Measurements from ENCODE around the gene WNK4. TPM values are rescaled to one million over a fixed set of nuclear protein-coding genes. Genes with fewer than 3 reads are reported as not detected.
A peak's percentile ranks its signal among the peaks of the same experiment; 100 is the strongest.

Gene WNK4
- total and polyA plus RNA-seq, 5 experiments from 2014 or later, result 0.09 to 0.62 (median 0.27) TPM; not detected in 2

DNA sequence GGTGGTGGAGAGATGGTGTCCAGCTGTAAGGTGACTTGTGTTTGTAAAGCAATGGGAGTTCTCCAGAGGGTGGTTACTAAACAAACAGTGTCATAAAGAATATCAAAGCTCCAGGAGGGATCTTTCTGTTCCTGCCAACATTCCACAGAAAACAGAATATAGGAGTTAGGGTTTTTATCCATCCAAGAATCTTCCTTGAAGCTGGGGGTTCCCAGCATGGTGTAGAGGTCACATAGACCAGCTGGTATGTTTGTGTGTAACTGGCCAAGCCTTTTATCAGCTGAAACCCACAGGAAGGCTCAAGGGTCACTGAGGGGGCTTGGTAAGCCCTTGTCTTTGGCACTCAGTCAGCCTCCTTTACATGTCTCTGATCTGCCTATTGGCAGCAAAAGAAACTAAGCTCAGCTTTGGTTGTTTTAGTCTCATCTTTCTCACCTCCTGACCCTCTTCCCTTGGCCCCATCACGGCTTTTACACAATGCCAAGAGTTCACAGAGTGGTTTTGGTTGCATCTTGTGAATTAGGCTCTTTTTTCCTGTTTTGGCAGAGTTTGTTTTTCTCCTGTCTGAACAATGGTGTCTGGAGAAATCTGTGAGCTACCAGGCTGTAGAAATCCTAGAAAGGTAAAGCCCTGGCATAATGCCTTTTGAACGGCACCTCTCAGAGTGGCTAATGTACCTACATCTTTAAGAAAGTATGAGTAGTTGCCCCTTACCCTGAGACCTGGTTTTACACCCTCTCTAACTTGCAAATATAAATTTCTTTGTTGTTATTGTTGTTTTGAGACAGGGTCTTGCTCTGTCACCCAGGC is 22.9 kb downstream of the WNK4 start:
- POLR2A ChIA-PET, result interaction anchor here (0.5 to 1.1 kb wide), 2 partner anchors 21 to 903 kb away, joined by 3 to 4 read pairs; partner anchors contain the start of gene BECN1
- ATAC-seq (no peak), DNase-seq (no peak)
- H3K4me1 Mint-ChIP-seq, result peaks cover 6 to 7% (median 7%) of the 10 kb centered on the region in 4 donors
- no peak overlapping the region for H3K27ac Mint-ChIP-seq
- no peaks in the 10 kb centered on the region for H3K9me3 Mint-ChIP-seq
- H3K36me3 Mint-ChIP-seq, result no peaks in the 10 kb centered on the region
- H3K4me3 Mint-ChIP-seq, result no peak overlapping the region
- H3K27me3 Mint-ChIP-seq, result no peaks in the 10 kb centered on the region

DNA sequence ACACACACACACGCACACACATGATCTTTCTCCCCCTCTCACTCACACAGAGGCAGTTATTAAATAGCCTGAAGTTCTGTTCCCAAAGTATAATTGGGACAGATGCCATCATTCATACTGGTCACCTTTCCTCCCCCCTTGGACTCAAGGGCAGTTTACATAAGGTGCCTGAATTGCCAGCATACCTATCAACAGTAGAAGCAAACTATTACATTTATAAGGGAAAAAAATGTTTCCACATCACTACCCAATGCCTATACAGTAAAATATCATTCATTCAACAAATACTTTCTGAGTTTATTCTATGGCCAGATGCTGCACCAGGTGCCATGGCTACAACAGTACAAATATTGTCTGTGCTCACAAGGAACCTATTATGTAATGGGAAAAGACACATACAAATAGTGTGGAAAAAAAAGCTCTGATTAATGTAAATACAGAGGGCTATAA is 24.5 kb downstream of the WNK4 start:
- no peaks in the 10 kb centered on the region for H3K9me3 Mint-ChIP-seq
- peaks cover 0 to 2% (median 0%) of the 10 kb centered on the region in 4 donors for H3K4me1 Mint-ChIP-seq
- H3K27ac Mint-ChIP-seq, result peak overlapping the region in 2 of 10 donors; percentile 52 to 76
- peak overlapping the region in 1 of 10 donors; percentile 50 for H3K4me3 Mint-ChIP-seq
- POLR2A ChIA-PET, result no interaction called here
- DNase-seq (no peak), ATAC-seq (no peak)
- H3K27me3 Mint-ChIP-seq, result no peaks in the 10 kb centered on the region
- H3K36me3 Mint-ChIP-seq, result peaks cover 0 to 11% (median 0%) of the 10 kb centered on the region in 3 donors

DNA sequence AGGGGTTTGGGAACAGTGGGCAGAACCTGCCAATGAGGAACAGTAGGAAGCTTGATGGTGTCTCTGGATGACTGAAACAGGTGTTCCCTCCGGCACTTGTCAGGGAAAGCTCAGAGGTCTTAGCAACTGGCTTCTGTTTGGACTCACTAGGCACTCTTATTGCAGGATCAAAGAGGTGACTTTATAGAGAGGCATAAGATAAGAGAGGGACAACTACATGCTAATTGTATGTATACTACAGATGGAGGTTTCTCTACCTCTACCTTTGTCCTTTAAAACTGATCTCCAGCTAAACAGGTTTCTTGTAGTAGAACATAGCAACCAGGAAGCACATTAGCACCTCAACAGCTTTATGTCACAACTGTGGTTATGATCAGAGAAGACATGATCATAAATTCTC is 25.8 kb downstream of the WNK4 start:
- Mint-ChIP-seq H3K27me3 (no peaks in the 10 kb centered on the region), H3K4me1 (no peaks in the 10 kb centered on the region), H3K27ac (peak overlapping the region in 2 of 10 donors; percentile 12 to 59), H3K9me3 (no peaks in the 10 kb centered on the region), H3K4me3 (no peak overlapping the region), H3K36me3 (peaks cover 4 to 23% (median 4%) of the 10 kb centered on the region in 3 donors)
- DNase-seq, result no peak
- POLR2A ChIA-PET, result interaction anchor here (0.6 to 0.7 kb wide), 2 partner anchors 272 to 742 kb away, joined by 3 read pairs; no protein-coding TSS in a partner anchor
- no peak for ATAC-seq

DNA sequence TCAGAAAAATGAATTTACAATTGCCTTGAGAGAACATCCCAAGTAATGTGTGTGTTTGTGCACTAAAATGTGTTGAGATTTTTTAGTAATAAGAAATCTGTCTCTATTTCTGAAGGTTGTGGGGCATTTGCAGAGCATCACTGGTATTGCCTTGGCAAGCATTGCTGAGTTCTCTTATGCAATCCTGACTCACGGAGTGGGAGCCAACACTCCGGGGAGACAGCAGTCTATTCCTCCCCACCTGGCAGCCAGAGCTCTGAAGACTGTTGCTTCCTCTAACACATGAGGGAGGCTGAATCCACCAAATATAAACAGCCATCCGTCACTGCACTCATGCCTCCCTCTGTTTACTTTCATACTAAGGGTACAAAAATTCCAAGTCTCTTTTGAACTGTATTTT is 28.8 kb downstream of the WNK4 start:
- DNase-seq, result no peak

DNA sequence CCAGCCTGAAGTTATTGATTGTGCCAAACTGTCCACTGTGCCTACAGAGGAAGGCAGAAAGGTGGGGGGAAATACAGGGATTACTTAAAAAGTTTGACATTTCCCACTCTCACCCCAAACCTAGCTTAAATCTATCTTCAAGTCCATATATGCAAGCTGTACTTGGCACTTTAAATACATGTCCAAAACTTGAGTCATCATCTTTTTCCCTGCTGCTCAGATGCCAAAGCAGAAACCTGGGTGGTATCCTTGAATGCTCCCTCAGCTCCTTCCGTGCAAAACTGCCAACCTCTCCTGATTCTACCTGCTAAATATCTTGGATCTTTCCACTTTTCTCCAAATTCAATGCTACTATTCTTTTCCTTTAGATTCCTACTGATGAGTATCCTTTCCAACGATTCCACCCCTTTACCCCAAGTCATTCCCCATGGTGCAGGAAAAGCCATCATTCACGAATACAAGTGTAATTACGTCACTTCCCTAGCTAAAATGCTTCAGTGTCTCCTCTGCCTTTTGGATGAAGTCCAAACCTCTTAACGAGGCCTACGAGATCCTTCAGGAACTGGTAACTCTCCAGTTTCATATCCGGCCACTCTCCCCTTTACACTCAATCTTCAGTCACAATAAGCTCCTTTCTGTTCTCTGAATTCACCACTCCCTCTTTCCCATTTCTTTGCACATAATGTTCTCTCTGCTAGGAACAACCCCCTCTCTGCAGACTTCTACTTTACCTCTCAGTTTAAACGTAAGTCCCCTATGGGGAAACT is 34.4 kb downstream of the WNK4 start:
- Mint-ChIP-seq H3K4me1 (peaks cover 0 to 10% (median 4%) of the 10 kb centered on the region in 4 donors), H3K27me3 (no peaks in the 10 kb centered on the region), H3K36me3 (peaks cover 19 to 93% (median 38%) of the 10 kb centered on the region in 3 donors), H3K27ac (peak overlapping the region in 1 of 10 donors; percentile 74), H3K4me3 (no peak overlapping the region), H3K9me3 (no peaks in the 10 kb centered on the region)
- DNase-seq (no peak), ATAC-seq (no peak)
- POLR2A ChIA-PET, result interaction anchor here (0.7 to 1.5 kb wide), 2 partner anchors 9 to 723 kb away, joined by 3 to 5 read pairs; partner anchors contain the start of gene BECN1

More for the DNA sequence above, 28.8 kb downstream of the WNK4 start:
- peaks cover 11 to 48% (median 14%) of the 10 kb centered on the region in 3 donors for H3K36me3 Mint-ChIP-seq
- POLR2A ChIA-PET, result no interaction called here
- no peak overlapping the region for H3K4me3 Mint-ChIP-seq
- no peaks in the 10 kb centered on the region for H3K27me3 Mint-ChIP-seq
- no peaks in the 10 kb centered on the region for H3K4me1 Mint-ChIP-seq
- no peak for ATAC-seq
- peak overlapping the region in 3 of 10 donors; percentile 13 to 47 (median 24) for H3K27ac Mint-ChIP-seq
- H3K9me3 Mint-ChIP-seq, result no peaks in the 10 kb centered on the region

DNA sequence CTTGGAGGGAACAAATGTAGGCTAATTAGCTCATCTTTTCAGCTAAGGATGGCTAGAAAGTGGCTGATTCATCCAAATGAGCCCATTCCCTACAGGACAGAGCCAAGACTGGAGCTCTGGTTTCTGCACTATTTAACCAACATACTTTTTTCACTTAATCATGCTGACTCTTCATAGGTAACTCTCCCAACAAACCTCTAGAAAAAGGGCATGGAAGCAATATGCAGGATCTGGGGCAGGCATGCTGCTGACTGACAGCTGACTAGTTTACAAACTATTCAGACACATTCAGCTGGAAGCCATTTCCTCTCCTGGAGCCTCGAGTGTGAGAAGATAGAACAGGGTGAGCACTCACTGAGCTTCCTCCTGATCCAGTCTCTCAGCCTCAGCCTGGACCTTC is 37.5 kb downstream of the WNK4 start:
- Mint-ChIP-seq H3K4me1 (peaks cover 2 to 32% (median 23%) of the 10 kb centered on the region in 4 donors), H3K27me3 (no peaks in the 10 kb centered on the region), H3K9me3 (no peaks in the 10 kb centered on the region), H3K27ac (no peak overlapping the region), H3K4me3 (no peak overlapping the region), H3K36me3 (peaks cover 14 to 88% (median 31%) of the 10 kb centered on the region in 3 donors)
- POLR2A ChIA-PET, result no interaction called here
- DNase-seq, result no peak
- ATAC-seq, result no peak

DNA sequence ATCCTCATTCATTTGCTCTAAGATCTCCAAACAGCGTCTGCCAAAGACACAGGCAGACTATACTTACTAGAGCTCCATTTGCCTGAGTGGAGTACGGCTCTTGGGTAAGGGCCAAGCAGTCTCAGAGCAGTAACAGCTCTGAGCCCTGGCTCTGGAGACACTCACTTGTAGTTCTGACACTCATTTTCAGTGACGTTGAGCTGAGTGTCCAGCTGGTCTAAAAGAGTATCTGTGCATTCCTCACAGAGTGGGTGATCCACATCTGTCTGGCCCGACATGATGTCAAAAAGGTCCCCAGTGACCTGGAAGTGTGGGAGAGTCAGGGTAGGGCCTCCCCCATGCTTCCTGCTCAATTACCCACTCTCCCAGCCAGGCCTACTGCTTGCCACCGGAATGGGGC is 38.0 kb downstream of the WNK4 start:
- Mint-ChIP-seq H3K4me1 (peaks cover 2 to 35% (median 25%) of the 10 kb centered on the region in 4 donors), H3K9me3 (no peaks in the 10 kb centered on the region), H3K27ac (peak overlapping the region in 2 of 10 donors; percentile 16 to 22), H3K27me3 (no peaks in the 10 kb centered on the region), H3K36me3 (peaks cover 14 to 84% (median 31%) of the 10 kb centered on the region in 3 donors), H3K4me3 (peak overlapping the region in 1 of 10 donors; percentile 45)
- DNase-seq (no peak), ATAC-seq (no peak)
- POLR2A ChIA-PET, result no interaction called here

DNA sequence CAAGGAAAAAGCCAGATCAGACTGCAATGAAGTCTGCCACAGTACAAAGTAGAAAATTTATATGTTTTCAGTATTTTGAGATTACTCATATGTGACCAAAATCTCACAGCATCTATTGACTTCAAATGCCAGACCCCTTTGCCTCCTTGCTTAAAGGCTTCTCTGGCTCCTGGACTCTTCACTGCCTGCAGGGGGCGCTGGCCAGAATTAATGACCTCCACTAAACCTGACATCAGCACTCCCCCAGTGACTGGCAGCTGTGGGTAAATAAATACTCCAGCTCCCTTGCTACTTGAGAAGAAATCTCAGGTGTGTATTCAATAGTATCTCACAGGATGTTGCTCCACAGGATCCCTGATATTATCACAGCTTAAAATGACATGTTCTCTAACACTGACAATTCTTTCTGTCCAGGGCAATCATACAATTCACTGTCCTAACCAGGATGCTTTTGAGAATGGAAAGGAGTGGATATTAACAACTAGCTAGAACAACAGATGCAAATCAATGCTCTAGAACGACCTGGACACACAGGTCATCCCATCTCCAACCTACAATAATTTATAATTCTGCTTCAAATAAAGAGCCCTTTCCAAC is 39.6 kb downstream of the WNK4 start:
- H3K27ac Mint-ChIP-seq, result peak overlapping the region in 4 of 10 donors; percentile 27 to 72 (median 34)
- no peaks in the 10 kb centered on the region for H3K9me3 Mint-ChIP-seq
- ATAC-seq (peak in 1 of 2 donors; percentile 18), DNase-seq (peak in 9 of 10 donors; percentile 35 to 52 (median 48))
- H3K27me3 Mint-ChIP-seq, result no peaks in the 10 kb centered on the region
- H3K4me3 Mint-ChIP-seq, result peak overlapping the region in 1 of 10 donors; percentile 45
- peaks cover 6 to 67% (median 21%) of the 10 kb centered on the region in 3 donors for H3K36me3 Mint-ChIP-seq
- POLR2A ChIA-PET, result interaction anchor here (0.6 to 1.1 kb wide), 2 partner anchors 15 to 570 kb away, joined by 3 to 4 read pairs; no protein-coding TSS in a partner anchor
- peaks cover 4 to 47% (median 37%) of the 10 kb centered on the region in 4 donors for H3K4me1 Mint-ChIP-seq

DNA sequence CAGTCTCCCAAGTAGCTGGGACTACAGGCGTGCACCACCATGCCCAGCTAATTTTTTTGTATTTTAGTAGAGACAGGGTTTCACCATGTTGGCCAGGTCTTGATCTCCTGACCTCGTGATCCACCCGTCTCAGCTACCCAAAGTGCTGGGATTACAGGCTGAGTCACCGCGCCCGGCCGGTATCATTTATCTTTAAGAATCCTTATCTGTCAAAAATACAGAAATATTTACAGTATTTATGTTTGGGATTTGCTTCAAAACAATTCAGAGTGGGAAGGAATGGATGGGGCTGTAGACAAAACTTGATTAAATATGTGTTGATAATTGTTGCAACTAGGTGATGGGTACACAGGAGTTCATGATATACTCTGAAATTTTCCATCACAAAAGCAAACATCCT is 40.8 kb downstream of the WNK4 start:
- Mint-ChIP-seq H3K36me3 (peaks cover 0 to 56% (median 14%) of the 10 kb centered on the region in 3 donors), H3K4me3 (peak overlapping the region in 7 of 10 donors; percentile 11 to 72 (median 43))

DNA sequence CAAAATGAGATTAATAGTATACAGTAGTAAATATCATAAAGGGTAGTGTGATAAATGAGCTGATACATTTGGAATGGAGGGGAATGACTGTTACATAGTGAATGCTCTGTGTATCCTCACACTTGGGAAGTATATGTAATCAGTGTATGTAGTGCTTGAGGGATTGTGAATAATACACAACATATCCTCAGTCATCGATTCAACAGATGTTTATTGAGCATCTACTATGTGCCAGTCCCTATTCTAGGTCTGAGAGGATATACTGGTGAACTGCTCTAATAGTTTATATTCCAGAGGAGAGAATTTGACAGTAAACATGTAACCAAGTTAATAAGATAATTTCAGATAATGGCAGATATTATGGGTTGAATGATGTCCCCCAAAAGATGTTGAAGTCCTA is 47.1 kb downstream of the WNK4 start:
- Mint-ChIP-seq H3K27ac (no peak overlapping the region), H3K27me3 (no peaks in the 10 kb centered on the region), H3K9me3 (no peaks in the 10 kb centered on the region), H3K36me3 (no peaks in the 10 kb centered on the region), H3K4me1 (peaks cover 13 to 27% (median 23%) of the 10 kb centered on the region in 4 donors), H3K4me3 (no peak overlapping the region)
- DNase-seq, result no peak
- POLR2A ChIA-PET, result no interaction called here
- ATAC-seq, result no peak

More for the DNA sequence above, 40.8 kb downstream of the WNK4 start:
- Mint-ChIP-seq H3K27ac (peak overlapping the region in 4 of 10 donors; percentile 17 to 80 (median 46)), H3K4me1 (peaks cover 4 to 47% (median 38%) of the 10 kb centered on the region in 4 donors), H3K27me3 (no peaks in the 10 kb centered on the region), H3K9me3 (no peaks in the 10 kb centered on the region)
- no peak for ATAC-seq
- DNase-seq, result no peak
- POLR2A ChIA-PET, result interaction anchor here (1.1 kb wide), 1 partner anchor 14 kb away, joined by 3 read pairs; no protein-coding TSS in a partner anchor

DNA sequence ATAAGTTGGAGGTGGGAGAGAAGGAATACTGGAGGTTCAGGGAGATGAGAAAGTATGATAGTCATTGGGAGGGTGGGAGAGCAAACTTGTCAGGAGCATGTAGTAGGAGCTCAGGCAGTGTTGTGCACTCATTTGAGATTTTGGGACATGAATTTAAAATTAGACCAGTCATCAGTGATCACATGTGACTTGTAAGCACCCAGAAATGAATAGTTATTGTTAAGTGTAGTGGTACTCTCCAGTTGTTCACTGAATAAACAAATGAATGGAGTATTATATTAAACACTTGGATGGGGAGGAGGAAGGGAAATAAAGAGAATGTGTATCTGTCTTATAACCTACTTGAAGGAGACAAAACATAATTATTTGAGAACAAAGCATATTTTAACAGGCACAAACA is 50.6 kb downstream of the WNK4 start:
- DNase-seq (no peak), ATAC-seq (no peak)
- peaks cover 19 to 29% (median 28%) of the 10 kb centered on the region in 4 donors for H3K4me1 Mint-ChIP-seq
- peak overlapping the region in 3 of 10 donors; percentile 8 to 52 (median 38) for H3K27ac Mint-ChIP-seq
- no peaks in the 10 kb centered on the region for H3K27me3 Mint-ChIP-seq
- no peaks in the 10 kb centered on the region for H3K9me3 Mint-ChIP-seq
- peak overlapping the region in 3 of 10 donors; percentile 37 to 61 (median 48) for H3K4me3 Mint-ChIP-seq
- POLR2A ChIA-PET, result interaction anchor here (0.6 kb wide), 1 partner anchor 480 kb away, joined by 3 read pairs; no protein-coding TSS in a partner anchor
- peaks cover 0 to 8% (median 0%) of the 10 kb centered on the region in 3 donors for H3K36me3 Mint-ChIP-seq
